Germinal center (tissue), 1 donor: ENCODE data around the gene SEC24A.
"Not testable (repeated sequence)": the region's sequence is repeated elsewhere in the genome, so short reads cannot be mapped to it uniquely, and the experiment has no call there.

ENCODE experiments used
- DNase-seq: peaks from one replicate; pipeline ENCODE4 v3.0.0; 2012; ENCODE audit warnings: mixed read lengths, low spot score

SEC24A gene

DNA sequence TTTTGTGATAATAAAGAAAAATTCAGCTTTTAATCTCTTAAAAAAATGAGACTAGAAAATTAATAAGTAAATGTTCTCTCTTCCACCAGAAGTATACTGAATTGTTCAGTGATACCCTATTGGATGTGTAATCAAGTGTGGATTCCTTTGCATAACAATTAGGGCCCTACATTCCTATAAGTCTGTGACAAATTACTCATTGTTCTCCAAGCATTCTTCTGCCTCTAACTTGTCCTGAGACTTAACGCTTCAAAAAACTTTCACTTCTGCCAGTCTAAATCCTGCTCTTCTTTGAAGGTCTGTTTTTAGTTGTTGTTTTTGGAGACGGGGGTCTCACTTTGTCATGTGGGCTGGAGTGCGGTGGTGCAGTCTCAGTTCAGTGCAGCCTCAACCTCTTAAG is 100.8 kb downstream of the SEC24A start:
- no peak for DNase-seq

DNA sequence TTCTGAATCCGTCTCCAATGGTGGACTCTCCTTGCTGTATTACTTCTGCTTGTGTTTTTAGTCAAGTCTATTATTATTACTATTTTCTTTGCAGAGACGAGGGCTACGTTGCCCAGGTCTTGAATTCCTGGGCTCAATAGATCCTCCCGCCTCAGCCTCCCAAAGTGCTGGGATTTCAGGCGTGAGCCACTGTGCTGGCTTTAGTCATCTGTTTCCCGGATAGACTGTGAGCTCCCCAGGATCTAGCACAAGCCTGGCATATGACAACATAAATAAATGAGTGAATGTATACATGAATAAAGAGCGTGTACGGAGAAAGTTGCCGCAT is 109.6 kb downstream of the SEC24A start:
- DNase-seq = no peak

- DNase-seq = peak; percentile 95
Observed at GRCh38 chr5:134758504-134759341, 110.1 kb downstream of the SEC24A start, which contains the start of gene DDX46. DDX46 (plus strand) TSS chr5:134758779; CDS start chr5:134758939, 160 bp downstream.

DNA sequence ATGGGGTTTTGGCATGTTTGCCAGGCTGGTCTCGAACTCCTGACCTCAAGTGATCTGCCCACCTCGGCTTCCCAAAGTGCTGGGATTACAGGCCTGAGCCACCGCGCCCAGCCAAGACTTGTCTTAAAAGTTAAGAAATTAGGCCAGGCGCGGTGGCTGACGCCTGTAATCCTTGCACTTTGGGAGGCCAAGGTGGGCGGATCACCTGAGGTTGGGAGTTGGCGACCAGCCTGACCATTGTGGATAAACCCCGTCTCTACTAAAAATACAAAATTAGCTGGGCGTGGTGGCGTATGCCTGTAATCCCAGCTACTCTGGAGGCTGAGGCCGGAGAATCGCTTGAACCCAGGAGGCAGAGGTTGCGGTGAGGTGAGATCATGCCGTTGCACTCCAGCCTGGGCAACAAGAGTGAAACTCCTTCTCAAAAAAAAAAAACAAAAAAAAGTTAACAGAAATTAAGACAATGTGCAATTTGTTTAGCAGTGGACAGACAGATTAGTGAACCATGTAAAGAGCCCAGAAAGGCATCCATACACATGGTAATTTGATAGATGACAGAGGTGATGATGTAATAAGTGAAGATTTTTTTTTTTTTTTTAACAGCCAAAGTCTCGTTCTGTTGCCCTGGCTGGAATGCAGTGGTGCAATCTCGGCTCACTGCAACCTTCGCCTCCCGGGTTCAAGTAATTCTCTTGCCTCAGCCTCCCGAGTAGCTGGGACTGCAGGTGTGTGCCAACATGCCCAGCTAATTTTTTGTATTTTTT is 119.1 kb downstream of the SEC24A start:
- not testable (repeated sequence) for DNase-seq

GRCh38 chr5:134769206-134769605 is 120.6 kb downstream of the SEC24A start:
- no peak for DNase-seq

DNA sequence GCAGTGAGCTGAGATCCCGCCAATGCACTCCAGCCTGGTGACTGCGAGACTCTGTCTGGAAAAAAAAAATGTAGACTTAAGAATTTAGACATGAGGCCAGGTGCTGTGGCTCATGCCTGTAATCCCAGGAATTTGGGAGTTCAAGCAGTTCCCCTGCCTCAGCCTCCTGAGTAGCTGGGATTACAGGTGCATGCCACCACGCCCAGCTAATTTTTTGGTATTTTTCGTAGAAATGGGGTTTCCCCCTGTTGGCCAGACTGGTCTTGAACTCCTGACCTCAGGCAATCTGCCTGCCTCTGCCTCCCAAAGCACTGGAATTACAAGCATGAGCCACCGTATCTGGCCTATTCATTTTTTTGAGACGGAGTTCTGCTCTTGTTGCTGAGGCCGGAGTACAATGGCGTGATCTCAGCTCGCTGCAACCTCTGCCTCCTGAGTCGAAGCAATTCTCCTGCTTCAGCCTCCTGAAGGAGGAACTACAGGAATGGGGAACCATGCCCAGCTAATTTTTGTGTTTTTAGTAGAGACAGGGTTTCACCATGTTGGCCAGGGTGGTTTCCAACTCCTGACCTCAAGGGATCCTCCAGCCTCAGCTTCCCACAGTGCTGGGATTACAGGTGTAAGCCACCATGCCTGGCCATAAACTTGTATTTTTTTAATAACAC is 124.0 kb downstream of the SEC24A start:
- no peak for DNase-seq

GRCh38 chr5:134777366-134777765 is 128.8 kb downstream of the SEC24A start:
- DNase-seq = no peak
